ENCODE data around the gene MAPK14. TPM values are rescaled to one million over a fixed set of nuclear protein-coding genes. Genes with fewer than 3 reads are reported as not detected.
A peak's percentile ranks its signal among the peaks of the same experiment; 100 is the strongest.
"Not testable (repeated sequence)": the region's sequence is repeated elsewhere in the genome, so short reads cannot be mapped to it uniquely, and the experiment has no call there.

The MAPK14 gene
- total and polyA plus RNA-seq, 10 of the 15 experiments (the other 5 are each of a cell fraction or from before 2014, with no cell fraction given) = 12.5 to 59.5 (median 43.0) TPM

DNA sequence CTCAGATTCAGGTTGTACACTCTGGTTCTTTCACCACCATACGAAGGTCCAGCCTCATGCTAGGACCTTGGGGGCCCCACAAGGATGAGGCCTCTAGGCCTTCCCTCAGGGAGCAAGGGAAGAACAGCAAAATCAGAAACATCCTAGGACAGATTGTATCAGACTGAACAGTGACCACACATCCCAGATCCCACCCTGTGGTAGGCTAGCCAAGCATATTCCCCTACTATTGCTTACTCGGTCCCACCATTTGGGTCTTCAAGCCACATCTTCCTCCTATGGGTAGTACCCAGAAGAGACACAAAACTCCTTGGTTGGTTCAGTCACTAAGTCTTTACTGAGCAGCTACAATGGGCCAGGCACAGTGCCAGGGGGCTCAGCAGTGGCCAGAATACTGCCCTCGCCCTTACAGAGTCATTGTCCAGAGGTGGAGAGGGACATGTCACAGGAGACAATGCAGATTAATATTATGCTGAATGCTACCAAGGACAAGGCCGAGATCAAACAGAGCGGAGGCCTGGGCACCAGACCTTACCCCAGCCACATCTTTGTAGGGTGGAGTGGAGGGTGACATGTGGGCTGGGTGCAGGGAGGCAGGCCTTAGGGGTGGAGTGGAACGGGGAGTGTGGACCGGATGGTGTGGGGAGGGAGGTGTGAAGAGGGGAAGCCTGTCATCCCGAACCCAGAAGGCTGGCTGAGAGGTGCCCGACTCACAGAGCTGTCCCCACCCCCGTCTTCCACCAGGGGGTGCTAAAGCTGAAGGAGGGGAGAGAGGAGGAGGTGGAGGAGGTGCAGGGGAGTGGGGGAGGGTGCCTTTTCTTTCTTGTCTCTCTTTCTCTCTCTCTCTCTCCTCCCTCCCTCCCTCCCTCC is 95.9 kb downstream of the MAPK14 start (continued):
- TF ChIP-seq, protein P1, sequence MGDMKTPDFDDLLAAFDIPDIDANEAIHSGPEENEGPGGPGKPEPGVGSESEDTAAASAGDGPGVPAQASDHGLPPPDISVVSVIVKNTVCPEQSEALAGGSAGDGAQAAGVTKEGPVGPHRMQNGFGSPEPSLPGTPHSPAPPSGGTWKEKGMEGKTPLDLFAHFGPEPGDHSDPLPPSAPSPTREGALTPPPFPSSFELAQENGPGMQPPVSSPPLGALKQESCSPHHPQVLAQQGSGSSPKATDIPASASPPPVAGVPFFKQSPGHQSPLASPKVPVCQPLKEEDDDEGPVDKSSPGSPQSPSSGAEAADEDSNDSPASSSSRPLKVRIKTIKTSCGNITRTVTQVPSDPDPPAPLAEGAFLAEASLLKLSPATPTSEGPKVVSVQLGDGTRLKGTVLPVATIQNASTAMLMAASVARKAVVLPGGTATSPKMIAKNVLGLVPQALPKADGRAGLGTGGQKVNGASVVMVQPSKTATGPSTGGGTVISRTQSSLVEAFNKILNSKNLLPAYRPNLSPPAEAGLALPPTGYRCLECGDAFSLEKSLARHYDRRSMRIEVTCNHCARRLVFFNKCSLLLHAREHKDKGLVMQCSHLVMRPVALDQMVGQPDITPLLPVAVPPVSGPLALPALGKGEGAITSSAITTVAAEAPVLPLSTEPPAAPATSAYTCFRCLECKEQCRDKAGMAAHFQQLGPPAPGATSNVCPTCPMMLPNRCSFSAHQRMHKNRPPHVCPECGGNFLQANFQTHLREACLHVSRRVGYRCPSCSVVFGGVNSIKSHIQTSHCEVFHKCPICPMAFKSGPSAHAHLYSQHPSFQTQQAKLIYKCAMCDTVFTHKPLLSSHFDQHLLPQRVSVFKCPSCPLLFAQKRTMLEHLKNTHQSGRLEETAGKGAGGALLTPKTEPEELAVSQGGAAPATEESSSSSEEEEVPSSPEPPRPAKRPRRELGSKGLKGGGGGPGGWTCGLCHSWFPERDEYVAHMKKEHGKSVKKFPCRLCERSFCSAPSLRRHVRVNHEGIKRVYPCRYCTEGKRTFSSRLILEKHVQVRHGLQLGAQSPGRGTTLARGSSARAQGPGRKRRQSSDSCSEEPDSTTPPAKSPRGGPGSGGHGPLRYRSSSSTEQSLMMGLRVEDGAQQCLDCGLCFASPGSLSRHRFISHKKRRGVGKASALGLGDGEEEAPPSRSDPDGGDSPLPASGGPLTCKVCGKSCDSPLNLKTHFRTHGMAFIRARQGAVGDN (IDR thresholded peaks at IDR 0.05) = no peak
- TF ChIP-seq SMC3 (IDR thresholded peaks at IDR 0.05; ENCODE audit: borderline replicate concordance, low read length) (peak; percentile 80), CHD2 (IDR thresholded peaks at IDR 0.05; ENCODE audit: borderline replicate concordance, low read depth, low read length) (peak; percentile 88), MTA2 (IDR thresholded peaks at IDR 0.05; ENCODE audit: low read depth) (0 out of 2 replicates have a peak, but pooled peaks have one; percentile 28), ZBED1 (IDR thresholded peaks at IDR 0.05; ENCODE audit: borderline replicate concordance) (no peak), BMI1 (IDR thresholded peaks at IDR 0.05; ENCODE audit: borderline replicate concordance) (no peak), RELA (IDR thresholded peaks at IDR 0.05; ENCODE audit: borderline replicate concordance, partially characterized antibody) (peak; percentile 39)

- peaks cover 26% of the 10 kb centered on the region for H3K4me1 ChIP-seq (ENCODE audit: control insufficient read depth, insufficient read depth, low read length)
These were observed 96.7 kb downstream of the MAPK14 start for GRCh38 chr6:36124346-36124745.

More at GRCh38 chr6:36124346-36124745, 96.7 kb downstream of the MAPK14 start:
- not testable (repeated sequence) for FAIRE-seq; H4K20me1 ChIP-seq (ENCODE audit: control insufficient read depth, insufficient read depth); H3K9me3 ChIP-seq (replicated peaks; ENCODE audit: control insufficient read depth, insufficient read depth, low read length); H3K9ac ChIP-seq (ENCODE audit: control insufficient read depth, insufficient read depth, low read length); H3K36me3 ChIP-seq (ENCODE audit: control insufficient read depth in 2 of 2, insufficient read depth in 2 of 2, low read length in 1 of 2); ATAC-seq; H3K27ac ChIP-seq (ENCODE audit: control insufficient read depth, insufficient read depth); H2AFZ ChIP-seq (ENCODE audit: control insufficient read depth, low read depth, low read length); H3K4me3 ChIP-seq; BruUV-seq (replicated peaks); H3K4me2 ChIP-seq (ENCODE audit: control insufficient read depth, insufficient read depth); H3K27me3 ChIP-seq (replicated peaks in 1 of 2; ENCODE audit: control insufficient read depth in 2 of 2, insufficient read depth in 2 of 2, low read length in 1 of 2); DNase-seq (ENCODE audit: low read depth, low spot score); H3K79me2 ChIP-seq (ENCODE audit: control insufficient read depth, insufficient read depth, low read length)
- ChIA-PET CTCF (interaction anchor here (0.6 to 7.6 kb wide), 11 partner anchors 19 to 235 kb away, joined by 3 to 82 read pairs (median 4); no protein-coding TSS in a partner anchor), POLR2A (interaction anchor here (1.6 kb wide), 1 partner anchor 234 kb away, joined by 4 read pairs; no protein-coding TSS in a partner anchor), RAD21 (ENCODE audit: unreplicated experiment) (interaction anchor here (0.9 to 1.7 kb wide), 6 partner anchors 71 to 236 kb away, joined by 3 to 12 read pairs (median 6); no protein-coding TSS in a partner anchor), SMC1A (ENCODE audit: uncharacterized antibody, unreplicated experiment) (interaction anchor here (1.1 to 7.8 kb wide), 5 partner anchors 57 to 235 kb away, joined by 3 to 75 read pairs (median 5); no protein-coding TSS in a partner anchor)
- intact Hi-C loops (cut with micrococcal nuclease; ENCODE audit: unreplicated experiment) (loop anchor here (10.0 kb wide), 1 partner anchor 180 kb away; no protein-coding TSS in a partner anchor), in situ Hi-C loops (cut with MboI) (loop anchor here (5.0 kb wide), 1 partner anchor 233 kb away; no protein-coding TSS in a partner anchor)
- 77% methylated on average over 8 of the region's 8 CpGs for WGBS (ENCODE audit: insufficient coverage, insufficient replicate concordance, low lambda C conversion rate, missing lambda C conversion rate)
